Thyroid gland (tissue), 4 donors: ENCODE measurements around the gene RPL11. TPM values are rescaled to one million over a fixed set of nuclear protein-coding genes. Genes with fewer than 3 reads are reported as not detected.

Experiments
- DNase-seq, 2 donors: peaks; one replicate each; pipeline ENCODE4 v3.0.0-alpha.2; 2019
- H3K27ac ChIP-seq, 3 donors: fragments of 200-600 bp; sonication (generic); 1 replicate in 2 of 3; 2 replicates in 1 of 3; pipeline ENCODE4 v1.5.1; 2016 to 2019; ENCODE audit warnings: mild to moderate bottlenecking in 1 of 3, moderate library complexity in 1 of 3
- H3K27me3 ChIP-seq: fragments of 200-600 bp; sonication (generic); one replicate; pipeline ENCODE4 v1.5.1; 2019
- H3K36me3 ChIP-seq, 2 donors: fragments of 200-600 bp; sonication (generic); one replicate each; pipeline ENCODE4 v1.5.1; 2016 to 2019
- H3K4me1 ChIP-seq, 2 donors: fragments of 200-600 bp; sonication (generic); one replicate each; pipeline ENCODE4 v1.5.1; 2017 to 2019
- H3K4me3 ChIP-seq, 3 donors: fragments of 200-600 bp; sonication (generic); replicated peaks in 1 of 3; 1 replicate in 2 of 3; 2 replicates in 1 of 3; pipeline ENCODE4 v1.5.1; 2016; ENCODE audit warnings: mild to moderate bottlenecking in 1 of 3
- H3K9me3 ChIP-seq: fragments of 200-600 bp; sonication (generic); one replicate; pipeline ENCODE4 v1.5.1; 2017
- CTCF ChIP-seq, 6 experiments: fragments of 200-600 bp in 3 of 6; fragments of 450-650 bp in 3 of 6; sonication (generic) in 3 of 6; IDR thresholded peaks; one replicate each; pipeline ENCODE4 v1.5.1; 2016 to 2019; ENCODE audit warnings: antibody characterized with exemption in 6 of 6, mild to moderate bottlenecking in 2 of 6, inconsistent platforms in 1 of 6, moderate library complexity in 1 of 6
- POLR2A ChIP-seq, 2 donors: fragments of 450-650 bp; IDR thresholded peaks; one replicate each; pipeline ENCODE4 v1.6.1; 2017; ENCODE audit warnings: antibody characterized with exemption in 2 of 2, mild to moderate bottlenecking in 2 of 2, moderate library complexity in 1 of 2
- WGBS, 2 donors: methylation state at CpG; one replicate each; pipeline ENCODE4 v1.1.5; 2017; 5-methylcytosine and 5-hydroxymethylcytosine counted together
- intact Hi-C: fragments of 100-400 bp; cut with DNase I; formaldehyde crosslinking; loops from one replicate; pipeline ENCODE4 v1.15.1; 2023
- total RNA-seq, 4 donors: library from RNA; depleted of rRNA; stranded (reverse); fragments of >200 nt; gene quantifications; one replicate each; pipeline ENCODE4 v1.2.3, GENCODE V29; 2016

Gene RPL11
- total RNA-seq, 4 donors from 2014 or later: 669 to 1,720 (median 801) TPM

- intact Hi-C loops: loop anchor here (10.0 kb wide), 1 partner anchor 45 kb away; the partner anchor contains the start of gene ELOA
- Histone ChIP-seq H3K4me1 (peaks cover 0 to 3% of the 10 kb centered on the region in 2 donors), H3K36me3 (peaks cover 57 to 68% of the 10 kb centered on the region in 2 donors), H3K9me3 (no peaks in the 10 kb centered on the region), H3K27me3 (no peaks in the 10 kb centered on the region), H3K27ac (no peak overlapping the region), H3K4me3 (no peak overlapping the region)
- TF ChIP-seq CTCF (IDR thresholded peaks at IDR 0.05): no peak
- no peak for TF ChIP-seq POLR2A (IDR thresholded peaks at IDR 0.05)
- DNase-seq: no peak
- 83 to 85% methylated on average over 7 of the region's 7 CpGs for WGBS, 2 donors
These were observed 7.9 kb downstream of the RPL11 start for GRCh38 chr1:23699280-23700179.

DNA sequence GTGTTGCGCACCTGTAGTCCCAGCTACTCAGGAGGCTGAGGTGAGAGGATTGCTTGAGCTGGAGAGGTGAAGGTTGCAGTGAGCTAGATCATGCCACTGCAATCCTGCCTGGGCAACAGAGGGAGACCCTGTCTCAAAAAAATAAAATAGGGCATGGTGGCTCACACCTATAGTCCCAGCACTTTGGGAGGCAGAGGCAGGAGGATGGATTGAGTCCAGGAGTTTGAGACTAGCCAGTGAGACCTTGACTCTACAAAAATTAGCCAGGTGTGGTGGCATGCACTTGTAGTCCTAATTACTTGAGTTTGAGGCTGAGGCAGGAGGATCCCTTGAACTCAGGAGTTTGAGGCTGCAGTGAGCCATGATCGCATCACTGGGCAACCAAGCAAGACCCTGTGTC, 9.7 kb downstream of the RPL11 start:
- no peak for DNase-seq
- Histone ChIP-seq H3K27me3 (no peaks in the 10 kb centered on the region), H3K4me1 (no peaks in the 10 kb centered on the region), H3K27ac (no peak overlapping the region), H3K9me3 (no peaks in the 10 kb centered on the region), H3K36me3 (peaks cover 41 to 51% of the 10 kb centered on the region in 2 donors), H3K4me3 (no peak overlapping the region)
- 88 to 94% methylated on average over 2 of the region's 2 CpGs for WGBS, 2 donors
- intact Hi-C loops: no loop called here
- no peak for TF ChIP-seq CTCF (IDR thresholded peaks at IDR 0.05)
- no peak for TF ChIP-seq POLR2A (IDR thresholded peaks at IDR 0.05)

GRCh38 chr1:23701996-23702395, 10.4 kb downstream of the RPL11 start:
- TF ChIP-seq POLR2A (IDR thresholded peaks at IDR 0.05) (no peak), CTCF (IDR thresholded peaks at IDR 0.05) (no peak)

DNA sequence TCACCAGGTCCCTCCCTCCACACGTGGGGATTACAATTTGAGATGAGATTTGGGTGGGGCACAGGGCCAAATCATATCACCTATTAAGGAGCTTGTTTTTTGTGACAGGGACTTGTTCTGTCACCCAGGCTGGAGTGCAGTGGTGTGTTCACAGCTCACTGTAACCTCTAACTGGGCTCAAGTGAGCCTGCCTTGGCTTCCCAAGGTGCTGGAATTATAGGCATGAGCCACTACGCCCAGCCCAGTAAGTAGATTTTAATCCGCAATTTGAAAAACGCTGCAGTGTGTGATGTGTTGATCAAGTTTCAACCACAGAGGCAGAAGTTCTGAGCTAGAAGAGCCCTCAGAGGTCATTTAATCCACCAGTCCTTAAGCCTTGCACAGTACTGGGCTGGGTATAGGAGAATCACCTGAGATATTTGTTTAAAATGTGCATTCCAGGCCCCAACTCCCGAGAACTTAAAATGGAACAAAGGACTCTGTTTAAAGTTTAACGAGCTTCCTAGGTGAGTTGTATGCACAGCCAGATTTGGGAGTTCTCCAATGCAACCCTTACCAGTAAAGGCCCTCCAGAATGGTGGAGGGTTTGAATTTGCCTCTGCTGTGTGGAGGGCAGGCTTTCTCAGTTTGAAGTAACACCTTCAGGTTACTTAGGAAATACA, 13.4 kb downstream of the RPL11 start:
- intact Hi-C loops: no loop called here
- Histone ChIP-seq H3K9me3 (no peaks in the 10 kb centered on the region), H3K4me1 (no peaks in the 10 kb centered on the region), H3K36me3 (peaks cover 13 to 20% of the 10 kb centered on the region in 2 donors), H3K27me3 (no peaks in the 10 kb centered on the region), H3K27ac (no peak overlapping the region), H3K4me3 (no peak overlapping the region)
- no peak for DNase-seq
- TF ChIP-seq POLR2A (IDR thresholded peaks at IDR 0.05): no peak
- TF ChIP-seq CTCF (IDR thresholded peaks at IDR 0.05): no peak
- 63 to 68% methylated on average over 6 of the region's 6 CpGs for WGBS, 2 donors

More at GRCh38 chr1:23701996-23702395, 10.4 kb downstream of the RPL11 start:
- no peak for DNase-seq
- no peak overlapping the region for H3K4me3 ChIP-seq
- peaks cover 34 to 45% of the 10 kb centered on the region in 2 donors for H3K36me3 ChIP-seq
- intact Hi-C loops: no loop called here
- no peaks in the 10 kb centered on the region for H3K4me1 ChIP-seq
- no peaks in the 10 kb centered on the region for H3K9me3 ChIP-seq
- H3K27ac ChIP-seq: no peak overlapping the region
- H3K27me3 ChIP-seq: no peaks in the 10 kb centered on the region
- WGBS, 2 donors: 88 to 90% methylated on average over 5 of the region's 5 CpGs

GRCh38 chr1:23709229-23709628, 17.6 kb downstream of the RPL11 start:
- H3K36me3 ChIP-seq: no peaks in the 10 kb centered on the region
- no peaks in the 10 kb centered on the region for H3K4me1 ChIP-seq
- DNase-seq: no peak
- intact Hi-C loops: no loop called here
- H3K27me3 ChIP-seq: no peaks in the 10 kb centered on the region
- WGBS, 2 donors: 81 to 94% methylated on average over 4 of the region's 4 CpGs
- TF ChIP-seq CTCF (IDR thresholded peaks at IDR 0.05): no peak
- no peak for TF ChIP-seq POLR2A (IDR thresholded peaks at IDR 0.05)
- no peaks in the 10 kb centered on the region for H3K9me3 ChIP-seq
- no peak overlapping the region for H3K27ac ChIP-seq
- H3K4me3 ChIP-seq: no peak overlapping the region
